Lower leg skin (tissue), 4 donors: ENCODE measurements around the gene LMNA. TPM values are rescaled to one million over a fixed set of nuclear protein-coding genes. Genes with fewer than 3 reads are reported as not detected.

Experiments
- DNase-seq, 2 donors: peaks; one replicate each; pipeline ENCODE4 v3.0.0-alpha.2; 2019; ENCODE audit warnings: low spot score in 2 of 2
- H3K4me3 ChIP-seq: fragments of 200-600 bp; sonication (generic); 2 replicates; pipeline ENCODE4 v1.5.1; 2017; ENCODE audit warnings: mild to moderate bottlenecking, low read depth; ENCODE audit not compliant: poor library complexity, severe bottlenecking
- POLR2A ChIP-seq, 2 donors: fragments of 450-650 bp; IDR thresholded peaks; one replicate each; pipeline ENCODE4 v1.6.1; 2016 to 2017; ENCODE audit warnings: antibody characterized with exemption in 2 of 2, mild to moderate bottlenecking in 1 of 2, moderate library complexity in 1 of 2
- WGBS, 2 donors: methylation state at CpG; one replicate each; pipeline ENCODE4 v1.1.5; 2018; 5-methylcytosine and 5-hydroxymethylcytosine counted together
- intact Hi-C: fragments of 100-400 bp; cut with DNase I; formaldehyde crosslinking; loops from one replicate; pipeline ENCODE4 v1.15.0; 2023; ENCODE audit warnings: low total_unique reads
- total RNA-seq, 4 donors: library from RNA; depleted of rRNA; stranded (reverse); fragments of >200 nt; gene quantifications; one replicate each; pipeline ENCODE4 v1.1.0, GENCODE V29; 2016
- TF ChIP-seq, protein P1 (sequence below), 3 donors: fragments of 450-650 bp; IDR thresholded peaks; one replicate each; pipeline ENCODE4 v1.5.1; 2016; ENCODE audit warnings: antibody characterized with exemption in 3 of 3, mild to moderate bottlenecking in 3 of 3, moderate library complexity in 2 of 3

LMNA gene
- total RNA-seq, 4 donors from 2014 or later, result 530 to 611 (median 555) TPM

DNA sequence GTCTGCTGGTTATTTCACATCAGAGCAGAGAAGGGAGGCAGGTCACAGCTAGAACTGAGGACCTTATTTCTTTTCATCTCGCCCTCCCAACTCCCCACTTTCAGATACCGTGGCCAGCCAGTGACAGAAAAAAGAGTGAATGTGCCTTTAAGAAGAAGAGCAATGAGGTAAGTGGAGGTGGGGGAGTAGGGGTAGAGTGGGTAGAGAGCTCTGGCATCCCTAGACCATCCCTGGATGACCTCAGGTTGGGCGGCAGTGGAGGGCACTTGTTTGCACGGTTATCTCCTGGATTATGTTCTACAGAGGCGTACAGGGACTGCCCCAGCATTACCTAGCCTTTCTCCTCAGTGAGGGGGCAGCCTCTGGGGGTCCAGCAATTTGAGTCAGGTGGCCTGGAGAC lies 43.5 kb downstream of the LMNA start:
- DNase-seq, result no peak
- intact Hi-C loops, result loop anchor here (10.0 kb wide), 1 partner anchor 47 kb away; no protein-coding TSS in a partner anchor

DNA sequence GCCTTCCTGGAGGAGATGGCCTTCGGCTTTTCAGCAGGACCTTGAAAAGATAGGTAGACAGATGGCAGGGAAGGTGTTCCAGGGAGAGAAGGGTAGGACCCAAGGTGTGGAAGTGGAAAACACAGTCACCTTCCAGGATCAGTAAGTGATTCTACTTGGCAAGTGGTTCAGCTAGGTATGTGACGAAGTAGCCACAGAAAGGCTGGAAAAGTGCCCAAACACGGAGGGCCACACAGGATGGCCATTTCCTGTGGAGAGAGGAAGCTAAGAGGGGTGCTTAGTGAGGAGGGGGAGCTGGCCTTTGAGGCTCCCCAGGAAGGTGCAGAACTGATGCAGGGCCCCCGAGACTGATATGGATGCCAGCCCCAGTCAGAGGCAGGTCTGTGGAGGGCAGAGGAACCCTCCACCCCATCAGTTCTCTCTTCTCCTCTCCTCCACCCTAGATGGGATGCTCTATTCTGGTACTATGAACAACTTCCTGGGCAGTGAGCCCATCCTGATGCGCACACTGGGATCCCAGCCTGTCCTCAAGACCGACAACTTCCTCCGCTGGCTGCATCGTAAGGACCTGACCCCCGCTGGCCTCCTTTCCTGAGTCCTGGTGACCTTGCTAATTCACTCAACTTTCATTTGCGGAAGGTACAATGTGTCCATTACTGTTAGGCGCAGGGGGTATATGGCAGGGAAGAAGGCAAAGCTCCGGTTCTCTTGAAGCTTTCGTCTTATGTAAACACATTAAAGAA lies 45.7 kb downstream of the LMNA start:
- no peak overlapping the region for H3K4me3 ChIP-seq
- DNase-seq, result no peak
- TF ChIP-seq, protein P1, sequence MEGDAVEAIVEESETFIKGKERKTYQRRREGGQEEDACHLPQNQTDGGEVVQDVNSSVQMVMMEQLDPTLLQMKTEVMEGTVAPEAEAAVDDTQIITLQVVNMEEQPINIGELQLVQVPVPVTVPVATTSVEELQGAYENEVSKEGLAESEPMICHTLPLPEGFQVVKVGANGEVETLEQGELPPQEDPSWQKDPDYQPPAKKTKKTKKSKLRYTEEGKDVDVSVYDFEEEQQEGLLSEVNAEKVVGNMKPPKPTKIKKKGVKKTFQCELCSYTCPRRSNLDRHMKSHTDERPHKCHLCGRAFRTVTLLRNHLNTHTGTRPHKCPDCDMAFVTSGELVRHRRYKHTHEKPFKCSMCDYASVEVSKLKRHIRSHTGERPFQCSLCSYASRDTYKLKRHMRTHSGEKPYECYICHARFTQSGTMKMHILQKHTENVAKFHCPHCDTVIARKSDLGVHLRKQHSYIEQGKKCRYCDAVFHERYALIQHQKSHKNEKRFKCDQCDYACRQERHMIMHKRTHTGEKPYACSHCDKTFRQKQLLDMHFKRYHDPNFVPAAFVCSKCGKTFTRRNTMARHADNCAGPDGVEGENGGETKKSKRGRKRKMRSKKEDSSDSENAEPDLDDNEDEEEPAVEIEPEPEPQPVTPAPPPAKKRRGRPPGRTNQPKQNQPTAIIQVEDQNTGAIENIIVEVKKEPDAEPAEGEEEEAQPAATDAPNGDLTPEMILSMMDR (IDR thresholded peaks at IDR 0.05), result no peak
- TF ChIP-seq POLR2A (IDR thresholded peaks at IDR 0.05), result no peak
- intact Hi-C loops, result loop anchor here (10.0 kb wide), 1 partner anchor 45 kb away; no protein-coding TSS in a partner anchor
- WGBS, 2 donors, result 71 to 75% methylated on average over 13 of the region's 13 CpGs

More for the DNA sequence above, 43.5 kb downstream of the LMNA start:
- TF ChIP-seq, protein P1 (IDR thresholded peaks at IDR 0.05), result no peak
- no peak for TF ChIP-seq POLR2A (IDR thresholded peaks at IDR 0.05)
- H3K4me3 ChIP-seq, result no peak overlapping the region
- WGBS, 2 donors, result 86 to 88% methylated on average over 5 of the region's 5 CpGs

DNA sequence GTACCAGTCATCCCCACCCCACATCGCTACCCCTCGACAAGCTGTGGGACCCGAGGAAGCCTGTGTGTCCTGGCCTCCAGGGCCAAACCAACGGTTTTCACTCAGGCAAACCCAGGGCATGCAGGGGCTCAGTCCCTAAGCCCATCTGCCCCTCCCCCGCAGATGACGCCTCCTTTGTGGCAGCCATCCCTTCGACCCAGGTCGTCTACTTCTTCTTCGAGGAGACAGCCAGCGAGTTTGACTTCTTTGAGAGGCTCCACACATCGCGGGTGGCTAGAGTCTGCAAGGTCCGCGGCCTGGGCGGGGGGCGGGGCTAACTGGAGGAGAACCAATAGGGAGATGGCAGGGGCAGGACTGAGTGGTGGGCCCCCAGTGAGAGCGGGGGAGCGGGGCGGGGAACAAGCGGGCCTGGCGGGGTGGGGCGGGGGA lies 46.2 kb downstream of the LMNA start:
- H3K4me3 ChIP-seq, result no peak overlapping the region
- DNase-seq, result peak; percentile 71 to 96
- no peak for TF ChIP-seq POLR2A (IDR thresholded peaks at IDR 0.05)
- TF ChIP-seq, protein P1 (IDR thresholded peaks at IDR 0.05), result no peak
- WGBS, 2 donors, result 30 to 38% methylated on average over 11 to 17 of the region's 22 CpGs
- intact Hi-C loops, result no loop called here

DNA sequence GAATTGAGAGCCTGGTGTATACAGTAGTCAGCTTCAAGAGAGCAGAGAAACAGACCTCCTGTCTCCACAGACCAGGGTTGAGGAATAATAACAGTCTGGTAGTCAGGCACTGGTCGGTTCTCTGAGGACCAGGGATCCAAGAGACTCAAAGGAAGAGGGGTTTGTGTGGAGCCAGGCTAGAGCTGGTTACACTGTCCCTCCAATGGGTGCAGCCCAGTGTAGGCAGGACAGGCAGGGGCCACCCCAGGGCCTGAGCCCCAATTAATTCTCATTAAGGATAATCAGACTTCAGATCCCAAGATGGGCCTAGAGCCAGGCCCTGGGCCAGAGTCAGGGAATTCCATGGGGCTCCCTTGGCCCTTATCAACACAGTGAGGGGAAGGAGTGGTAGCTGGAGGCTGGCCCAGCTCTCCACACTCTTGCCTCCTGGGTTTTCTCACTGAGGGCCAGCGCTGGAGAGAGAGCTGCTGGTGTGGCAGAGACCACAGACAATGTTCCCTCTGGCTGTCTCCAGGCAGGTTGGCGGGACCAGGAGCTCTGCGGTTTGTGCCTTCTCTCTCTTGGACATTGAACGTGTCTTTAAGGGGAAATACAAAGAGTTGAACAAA lies 48.0 kb downstream of the LMNA start:
- WGBS, 2 donors, result 81 to 88% methylated on average over 5 of the region's 5 CpGs
- no peak for DNase-seq
- TF ChIP-seq, protein P1 (IDR thresholded peaks at IDR 0.05), result no peak
- no peak for TF ChIP-seq POLR2A (IDR thresholded peaks at IDR 0.05)

DNA sequence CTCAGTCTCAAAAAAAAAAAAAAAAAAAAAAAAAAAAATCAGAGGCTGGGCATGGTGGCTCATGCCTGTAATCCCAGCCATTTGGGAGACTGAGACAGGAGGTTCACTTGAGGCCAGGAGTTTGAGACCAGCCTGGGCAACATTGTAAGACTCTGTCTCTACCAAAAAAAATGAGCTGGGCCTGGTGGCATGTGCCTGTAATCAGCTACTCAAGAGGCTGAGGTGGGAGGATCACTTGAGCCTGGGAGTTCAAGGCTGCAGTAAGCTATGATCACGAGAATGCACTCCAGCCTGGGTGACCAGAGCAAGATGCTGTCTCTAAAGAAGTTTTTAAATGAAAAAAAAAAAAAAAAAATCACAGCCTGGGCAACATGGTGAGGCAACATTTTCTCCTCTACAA lies 49.2 kb downstream of the LMNA start:
- DNase-seq, result no peak
- H3K4me3 ChIP-seq, result no peak overlapping the region
- WGBS, 2 donors, result 81 to 83% methylated on average over 1 of the region's 1 CpG
- TF ChIP-seq POLR2A (IDR thresholded peaks at IDR 0.05), result no peak
- TF ChIP-seq, protein P1 (IDR thresholded peaks at IDR 0.05), result no peak
- intact Hi-C loops, result no loop called here

More for the DNA sequence above, 48.0 kb downstream of the LMNA start:
- intact Hi-C loops, result no loop called here
- no peak overlapping the region for H3K4me3 ChIP-seq
